Measurements from ENCODE around the gene WNK1.

- TF ChIP-seq CTCF (tag by site-specific recombination; IDR thresholded peaks at IDR 0.05): no peak
- no peak for TF ChIP-seq ZNF488 (tag by site-specific recombination; IDR thresholded peaks at IDR 0.05)
- TF ChIP-seq ZNF18 (tag by site-specific recombination; IDR thresholded peaks at IDR 0.05): no peak
- TF ChIP-seq ZNF621 (tag by site-specific recombination; IDR thresholded peaks at IDR 0.05): no peak
- no peak for TF ChIP-seq GLIS1 (tag by site-specific recombination; IDR thresholded peaks at IDR 0.05)
- TF ChIP-seq ZNF274 (IDR thresholded peaks at IDR 0.05; ENCODE audit: low read length): no peak
- TF ChIP-seq ZNF274 (tag by site-specific recombination; IDR thresholded peaks at IDR 0.05; ENCODE audit: borderline replicate concordance): no peak
- TF ChIP-seq ZNF830 (tag by site-specific recombination; IDR thresholded peaks at IDR 0.05; ENCODE audit: low read depth): no peak
- TF ChIP-seq ZNF580 (tag by site-specific recombination; IDR thresholded peaks at IDR 0.05): no peak
- no peak for TF ChIP-seq ZNF449 (tag by site-specific recombination; IDR thresholded peaks at IDR 0.05)
- no peak for TF ChIP-seq ZFP3 (tag by site-specific recombination; IDR thresholded peaks at IDR 0.05; ENCODE audit: low read depth)
- TF ChIP-seq ZNF112 (tag by site-specific recombination; IDR thresholded peaks at IDR 0.05): no peak
These were observed 91.2 kb downstream of the WNK1 start for GRCh38 chr12:843609-844008.

All from HEK293 (cell line).